ENCODE measurements around the gene HBP1.
"Not testable (repeated sequence)": the region's sequence is repeated elsewhere in the genome, so short reads cannot be mapped to it uniquely, and the experiment has no call there.

The HBP1 gene

DNA sequence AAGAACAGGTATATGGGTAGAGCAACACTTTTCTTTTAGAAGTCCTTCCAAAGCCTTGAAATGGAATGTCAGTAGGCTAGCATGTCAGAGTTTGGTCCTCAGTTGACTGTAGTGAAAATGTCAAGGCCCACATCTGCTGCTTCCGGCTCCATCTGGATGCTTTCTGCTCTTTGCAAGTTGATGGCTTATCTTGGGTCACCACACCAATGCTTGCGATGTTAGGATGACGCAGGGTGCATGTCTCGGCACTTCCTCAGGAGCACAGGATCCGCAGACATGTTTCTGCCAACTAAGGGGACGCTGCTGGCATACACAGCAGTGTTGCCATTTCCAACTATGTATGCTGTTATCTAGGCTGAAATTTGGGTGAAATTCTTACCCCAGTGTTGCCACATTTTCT, 14.0 kb upstream of the HBP1 start:
- no peak for DNase-seq (ENCODE audit: low read depth)
- no peak overlapping the region for H3K4me3 ChIP-seq (ENCODE audit: low read length)
- TF ChIP-seq, protein P1, sequence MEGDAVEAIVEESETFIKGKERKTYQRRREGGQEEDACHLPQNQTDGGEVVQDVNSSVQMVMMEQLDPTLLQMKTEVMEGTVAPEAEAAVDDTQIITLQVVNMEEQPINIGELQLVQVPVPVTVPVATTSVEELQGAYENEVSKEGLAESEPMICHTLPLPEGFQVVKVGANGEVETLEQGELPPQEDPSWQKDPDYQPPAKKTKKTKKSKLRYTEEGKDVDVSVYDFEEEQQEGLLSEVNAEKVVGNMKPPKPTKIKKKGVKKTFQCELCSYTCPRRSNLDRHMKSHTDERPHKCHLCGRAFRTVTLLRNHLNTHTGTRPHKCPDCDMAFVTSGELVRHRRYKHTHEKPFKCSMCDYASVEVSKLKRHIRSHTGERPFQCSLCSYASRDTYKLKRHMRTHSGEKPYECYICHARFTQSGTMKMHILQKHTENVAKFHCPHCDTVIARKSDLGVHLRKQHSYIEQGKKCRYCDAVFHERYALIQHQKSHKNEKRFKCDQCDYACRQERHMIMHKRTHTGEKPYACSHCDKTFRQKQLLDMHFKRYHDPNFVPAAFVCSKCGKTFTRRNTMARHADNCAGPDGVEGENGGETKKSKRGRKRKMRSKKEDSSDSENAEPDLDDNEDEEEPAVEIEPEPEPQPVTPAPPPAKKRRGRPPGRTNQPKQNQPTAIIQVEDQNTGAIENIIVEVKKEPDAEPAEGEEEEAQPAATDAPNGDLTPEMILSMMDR (conservative IDR thresholded peaks at IDR 0.05; ENCODE audit: low read length), result no peak

DNA sequence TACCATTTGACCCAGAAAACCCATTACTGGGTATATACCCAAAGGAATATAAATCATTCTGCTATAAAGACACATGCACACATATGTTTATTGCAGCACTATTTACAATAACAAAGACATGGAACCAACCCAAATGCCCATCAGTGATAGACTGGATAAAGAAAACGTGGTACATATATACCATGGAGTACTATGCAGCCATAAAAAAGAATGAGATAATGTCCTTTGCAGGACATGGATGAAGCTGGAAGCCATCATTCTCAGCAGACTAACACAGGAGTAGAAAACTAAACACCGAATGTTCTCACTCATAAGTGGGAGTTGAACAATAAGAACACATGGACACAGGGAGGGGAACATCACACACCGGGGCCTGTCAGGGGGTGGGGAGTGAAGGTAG, 13.1 kb upstream of the HBP1 start:
- not testable (repeated sequence) for DNase-seq (ENCODE audit: low read depth); H3K4me3 ChIP-seq (ENCODE audit: low read length)

DNA sequence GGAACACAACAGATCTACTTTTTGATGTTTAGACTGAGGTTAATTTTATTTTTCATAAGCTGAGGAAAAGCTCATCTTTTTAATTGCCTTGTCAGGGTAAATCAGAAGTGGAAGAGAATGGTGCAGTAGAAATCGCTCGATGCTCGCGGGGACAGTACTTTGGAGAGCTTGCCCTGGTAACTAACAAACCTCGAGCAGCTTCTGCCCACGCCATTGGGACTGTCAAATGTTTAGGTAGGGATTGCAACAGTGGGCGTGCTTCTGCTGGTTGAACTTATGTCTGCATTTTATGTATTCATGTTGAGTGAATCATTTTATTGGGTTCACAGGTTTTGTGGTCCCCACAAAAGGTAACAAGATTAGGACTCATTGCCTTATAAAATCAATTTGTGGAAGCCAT, 11.7 kb upstream of the HBP1 start:
- DNase-seq (ENCODE audit: low read depth), result no peak
- H3K4me3 ChIP-seq (ENCODE audit: low read length), result no peak overlapping the region
- TF ChIP-seq, protein P1 (conservative IDR thresholded peaks at IDR 0.05; ENCODE audit: low read length), result no peak

DNA sequence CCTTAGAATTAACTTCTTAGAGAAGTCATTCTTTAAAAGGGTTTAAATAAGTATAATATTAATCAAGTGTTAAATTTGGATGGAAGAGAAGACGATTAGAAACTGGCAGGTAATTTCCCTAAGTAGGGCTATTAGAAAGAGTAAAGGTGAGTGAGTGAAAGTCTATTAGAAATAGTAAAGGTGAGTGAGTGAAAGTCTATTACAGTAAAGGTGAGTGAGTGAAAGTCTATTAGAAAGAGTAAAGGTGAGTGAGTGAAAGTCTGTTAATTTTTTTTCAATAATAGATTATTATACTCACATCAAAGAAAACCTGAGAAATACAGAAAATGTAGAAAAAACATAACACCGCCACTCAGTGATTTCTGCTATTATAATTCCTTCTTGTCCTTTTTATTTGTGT, 10.8 kb upstream of the HBP1 start:
- TF ChIP-seq, protein P1 (conservative IDR thresholded peaks at IDR 0.05; ENCODE audit: low read length), result no peak
- no peak overlapping the region for H3K4me3 ChIP-seq (ENCODE audit: low read length)

DNA sequence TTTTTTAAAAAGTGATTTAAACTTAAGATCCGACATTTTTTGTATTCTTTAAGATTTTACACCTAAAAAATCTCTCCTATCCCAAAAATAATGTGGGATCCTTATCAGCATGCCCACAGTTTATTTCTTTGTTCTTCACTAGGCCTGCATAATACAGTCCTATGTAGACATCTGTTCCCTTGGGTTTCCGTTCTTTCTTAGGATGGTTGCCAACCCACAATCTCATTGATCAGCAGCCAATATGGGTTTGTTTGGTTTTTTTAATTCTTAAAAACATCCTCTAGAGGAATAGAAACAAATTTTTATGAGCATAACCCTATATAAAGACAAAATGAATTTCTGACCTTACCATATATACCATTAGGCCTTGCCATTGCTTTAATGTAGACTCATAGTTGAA, 8.4 kb upstream of the HBP1 start:
- TF ChIP-seq, protein P1 (conservative IDR thresholded peaks at IDR 0.05; ENCODE audit: low read length), result no peak
- H3K4me3 ChIP-seq (ENCODE audit: low read length), result no peak overlapping the region
- no peak for DNase-seq (ENCODE audit: low read depth)

More for the DNA sequence above, 10.8 kb upstream of the HBP1 start:
- DNase-seq (ENCODE audit: low read depth), result no peak

DNA sequence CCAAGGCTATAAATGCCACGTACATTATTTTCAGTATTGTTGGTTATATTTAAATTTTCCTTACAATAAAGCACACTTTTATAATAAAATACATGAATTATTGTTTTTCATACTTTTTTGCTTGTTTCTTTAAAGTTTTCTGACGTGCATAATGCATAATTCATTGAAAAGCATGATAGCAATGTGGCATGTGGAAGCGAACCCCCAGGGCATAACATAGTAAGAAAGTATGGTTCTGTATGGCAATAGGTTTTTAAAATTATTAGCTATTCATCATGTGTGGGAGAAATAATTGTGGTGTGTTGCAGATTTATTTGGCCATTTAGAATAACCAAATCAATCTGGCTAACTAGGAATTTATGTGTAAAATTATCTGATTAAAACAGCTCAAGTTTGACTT, 7.4 kb upstream of the HBP1 start:
- no peak overlapping the region for H3K4me3 ChIP-seq (ENCODE audit: low read length)
- TF ChIP-seq, protein P1 (conservative IDR thresholded peaks at IDR 0.05; ENCODE audit: low read length), result no peak
- DNase-seq (ENCODE audit: low read depth), result no peak

DNA sequence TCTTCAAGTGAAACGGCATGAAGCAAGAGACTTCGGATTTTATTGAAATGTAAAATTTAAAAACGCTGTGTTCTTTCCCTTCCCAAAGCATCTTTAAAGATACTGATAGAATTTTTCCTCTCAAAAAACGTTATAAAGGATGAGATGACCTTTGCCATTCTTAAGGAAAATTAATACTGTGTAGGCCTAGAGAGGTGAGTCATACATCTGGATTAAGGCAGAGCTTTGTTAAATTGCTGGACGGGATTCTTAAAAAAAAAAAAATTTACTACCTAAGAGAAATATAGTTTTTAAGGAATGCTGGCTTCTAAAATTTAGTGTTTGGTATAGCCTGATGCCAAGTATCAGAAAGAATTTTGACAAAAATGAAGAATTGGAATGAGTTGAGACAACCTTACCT, 6.3 kb upstream of the HBP1 start:
- no peak overlapping the region for H3K4me3 ChIP-seq (ENCODE audit: low read length)
- TF ChIP-seq, protein P1 (conservative IDR thresholded peaks at IDR 0.05; ENCODE audit: low read length), result no peak
- DNase-seq (ENCODE audit: low read depth), result no peak

DNA sequence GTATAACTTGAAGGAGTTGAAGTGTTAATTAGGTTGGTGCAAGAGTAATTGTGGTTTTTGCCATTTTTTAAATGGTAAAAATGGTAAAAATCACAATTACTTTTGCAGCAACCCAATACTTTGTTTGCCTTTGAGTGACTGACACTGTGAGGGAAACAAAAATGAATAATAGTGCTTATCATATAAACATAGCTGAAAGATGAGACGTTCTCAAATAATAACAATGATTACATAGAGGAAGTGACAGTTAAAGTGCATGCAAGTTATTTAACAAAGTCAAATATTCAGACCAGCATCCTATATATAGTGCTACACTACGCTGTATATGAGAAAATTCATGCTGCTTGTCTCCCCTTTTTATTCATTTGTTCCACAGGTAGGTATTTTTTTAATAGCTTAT, 4.7 kb upstream of the HBP1 start:
- H3K4me3 ChIP-seq (ENCODE audit: low read length), result no peak overlapping the region
- DNase-seq (ENCODE audit: low read depth), result no peak
- TF ChIP-seq, protein P1 (conservative IDR thresholded peaks at IDR 0.05; ENCODE audit: low read length), result no peak
